DMS153 treated with DMSO at 0.1 percent for 48 hours (cell line): ENCODE results near the gene SMIM15.
"Not testable (repeated sequence)": the region's sequence is repeated elsewhere in the genome, so short reads cannot be mapped to it uniquely, and the experiment has no call there.

ENCODE experiments used
- DNase-seq: peaks from one replicate; lab custom pipeline; 2025; ENCODE audit not compliant: unreplicated experiment; lab: John Stamatoyannopoulos, UW

The SMIM15 gene

GRCh38 chr5:61162010-61162831, at the start of gene SMIM15:
Gene SMIM15 (minus strand): TSS chr5:61162468. CDS start chr5:61160171, 2,297 bp downstream.
- DNase-seq = peak; percentile 21

GRCh38 chr5:61207884-61208283, 45.6 kb upstream of the SMIM15 start:
- no peak for DNase-seq

- DNase-seq = no peak
Measured at GRCh38 chr5:61205013-61205412, 42.7 kb upstream of the SMIM15 start.

GRCh38 chr5:61202213-61202612, 39.9 kb upstream of the SMIM15 start:
- DNase-seq = no peak

GRCh38 chr5:61200582-61201155, 38.4 kb upstream of the SMIM15 start:
- DNase-seq = no peak

- DNase-seq = no peak
Measured at GRCh38 chr5:61198606-61199005, 36.3 kb upstream of the SMIM15 start.

- not testable (repeated sequence) for DNase-seq
Measured at GRCh38 chr5:61187826-61188225, 25.6 kb upstream of the SMIM15 start.

- DNase-seq = not testable (repeated sequence)
Measured at GRCh38 chr5:61187352-61187751, 25.1 kb upstream of the SMIM15 start.

- DNase-seq = no peak
Measured at GRCh38 chr5:61186634-61187033, 24.4 kb upstream of the SMIM15 start.

- no peak for DNase-seq
Measured at GRCh38 chr5:61184708-61185107, 22.4 kb upstream of the SMIM15 start.

GRCh38 chr5:61183538-61183937, 21.3 kb upstream of the SMIM15 start:
- DNase-seq = no peak

GRCh38 chr5:61182449-61182848, 20.2 kb upstream of the SMIM15 start:
- DNase-seq = no peak

- DNase-seq = no peak
Measured at GRCh38 chr5:61180886-61181285, 18.6 kb upstream of the SMIM15 start.

GRCh38 chr5:61178702-61179101, 16.4 kb upstream of the SMIM15 start:
- DNase-seq = no peak

- DNase-seq = no peak
Measured at GRCh38 chr5:61177716-61178115, 15.4 kb upstream of the SMIM15 start.

GRCh38 chr5:61177070-61177469, 14.8 kb upstream of the SMIM15 start:
- no peak for DNase-seq

GRCh38 chr5:61176631-61177030, 14.4 kb upstream of the SMIM15 start:
- DNase-seq = no peak

GRCh38 chr5:61171479-61171878, 9.2 kb upstream of the SMIM15 start:
- no peak for DNase-seq

- no peak for DNase-seq
Measured at GRCh38 chr5:61168951-61169350, 6.7 kb upstream of the SMIM15 start.

GRCh38 chr5:61167382-61167781, 5.1 kb upstream of the SMIM15 start:
- DNase-seq = no peak

- no peak for DNase-seq
Measured at GRCh38 chr5:61163905-61164304, 1.6 kb upstream of the SMIM15 start.

GRCh38 chr5:61162832-61163567, 732 bp upstream of the SMIM15 start:
- no peak for DNase-seq
